Hepatocyte (in vitro differentiated cells): ENCODE data around the gene TNNC2. TPM values are rescaled to one million over a fixed set of nuclear protein-coding genes. Genes with fewer than 3 reads are reported as not detected.
"Not testable (repeated sequence)": the region's sequence is repeated elsewhere in the genome, so short reads cannot be mapped to it uniquely, and the experiment has no call there.

ENCODE experiments used
- DNase-seq: peaks from one replicate; pipeline ENCODE4 v3.0.0-alpha.2; 2016; ENCODE audit warnings: low spot score
- H2AFZ ChIP-seq: fragments of 200-600 bp; sonication (generic); 2 replicates; pipeline ENCODE4 v1.6.0; 2016; ENCODE audit warnings: antibody characterized with exemption, mild to moderate bottlenecking
- H3K27ac ChIP-seq: fragments of 200-600 bp; sonication (generic); 2 replicates; pipeline ENCODE4 v1.5.1; 2016; ENCODE audit warnings: mild to moderate bottlenecking
- H3K27me3 ChIP-seq: fragments of 200-600 bp; sonication (generic); 2 replicates; pipeline ENCODE4 v1.6.1; 2016
- H3K36me3 ChIP-seq: fragments of 200-600 bp; sonication (generic); replicated peaks from 2 replicates; pipeline ENCODE4 v1.5.1; 2016; ENCODE audit warnings: low read depth; ENCODE audit not compliant: insufficient read depth
- H3K4me1 ChIP-seq: fragments of 200-600 bp; sonication (generic); 2 replicates; pipeline ENCODE4 v1.5.1; 2016; ENCODE audit warnings: mild to moderate bottlenecking, moderate library complexity; ENCODE audit not compliant: insufficient read depth
- H3K4me2 ChIP-seq: fragments of 200-600 bp; sonication (generic); 2 replicates; pipeline ENCODE4 v1.6.0; 2016
- H3K4me3 ChIP-seq: fragments of 200-600 bp; sonication (generic); 2 replicates; pipeline ENCODE4 v1.5.1; 2016; ENCODE audit warnings: mild to moderate bottlenecking
- H3K79me2 ChIP-seq: fragments of 200-600 bp; sonication (generic); 2 replicates; pipeline ENCODE4 v1.6.0; 2017; ENCODE audit warnings: mild to moderate bottlenecking
- H3K9me2 ChIP-seq: fragments of 200-600 bp; sonication (generic); replicated peaks from 2 replicates; pipeline ENCODE4 v1.6.0; 2017; ENCODE audit warnings: mild to moderate bottlenecking; ENCODE audit not compliant: insufficient read depth
- H3K9me3 ChIP-seq: fragments of 200-600 bp; sonication (generic); 2 replicates; pipeline ENCODE4 v1.5.1; 2016; ENCODE audit warnings: low read depth, mild to moderate bottlenecking
- H4K20me1 ChIP-seq: fragments of 200-600 bp; sonication (generic); 2 replicates; pipeline ENCODE4 v1.6.0; 2016; ENCODE audit warnings: mild to moderate bottlenecking; ENCODE audit not compliant: insufficient read depth, poor library complexity, severe bottlenecking
- EZH2 ChIP-seq: fragments of 200-600 bp; sonication (generic); IDR thresholded peaks from 2 replicates; pipeline ENCODE4 v1.6.1; 2016; ENCODE audit warnings: antibody characterized with exemption, mild to moderate bottlenecking, borderline replicate concordance
- EZH2phosphoT487 ChIP-seq: fragments of 200-600 bp; sonication (generic); IDR thresholded peaks from one replicate; pipeline ENCODE4 v1.6.1; 2018; ENCODE audit warnings: antibody characterized with exemption, mild to moderate bottlenecking, low read depth, moderate library complexity; ENCODE audit not compliant: unreplicated experiment, severe bottlenecking
- WGBS: methylation state at CpG from one replicate; pipeline ENCODE4 v1.1.6; 2016; ENCODE audit warnings: low lambda C conversion rate; ENCODE audit errors: missing lambda C conversion rate; 5-methylcytosine and 5-hydroxymethylcytosine counted together
- polyA plus RNA-seq: library from polyadenylated mRNA; unstranded; fragments of >200 nt; fragmentation: Nextera tagmentation; extraction: Ambion mirVana; gene quantifications from 2 replicates; pipeline ENCODE4 v1.2.1, GENCODE V29; 2016
- total RNA-seq: library from RNA; depleted of rRNA; stranded (reverse); fragments of >200 nt; gene quantifications from 2 replicates; pipeline ENCODE4 v1.2.3, GENCODE V29; 2014
- TF ChIP-seq, protein P1 (sequence below): fragments of 200-600 bp; sonication (generic); IDR thresholded peaks from 2 replicates; pipeline ENCODE4 v1.5.1; 2016; ENCODE audit warnings: antibody characterized with exemption, mild to moderate bottlenecking; ENCODE audit not compliant: poor library complexity

Gene TNNC2
- total and polyA plus RNA-seq, 2 experiments from 2014 or later: 0.51 to 0.63 TPM

DNA sequence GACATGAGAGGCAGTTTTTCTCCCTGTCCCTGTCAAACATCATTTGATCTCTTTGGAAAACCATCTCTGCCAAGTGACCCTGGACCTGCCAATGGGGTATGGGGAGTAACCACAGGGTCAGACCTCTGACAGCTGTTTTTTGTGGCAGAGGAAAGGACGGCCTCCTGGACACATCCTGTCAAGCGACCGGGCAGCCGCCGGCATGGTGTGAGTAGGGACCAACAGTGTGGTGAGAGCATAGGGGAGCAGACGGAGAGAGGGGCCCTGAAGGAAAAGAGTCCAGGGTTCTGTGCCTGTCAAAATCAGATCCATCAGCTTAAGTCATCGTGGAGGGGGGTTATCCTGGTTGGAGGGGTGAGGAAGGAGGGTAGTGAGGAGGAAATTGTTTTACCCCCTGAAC lies 25.3 kb downstream of the TNNC2 start:
- TF ChIP-seq, protein P1, sequence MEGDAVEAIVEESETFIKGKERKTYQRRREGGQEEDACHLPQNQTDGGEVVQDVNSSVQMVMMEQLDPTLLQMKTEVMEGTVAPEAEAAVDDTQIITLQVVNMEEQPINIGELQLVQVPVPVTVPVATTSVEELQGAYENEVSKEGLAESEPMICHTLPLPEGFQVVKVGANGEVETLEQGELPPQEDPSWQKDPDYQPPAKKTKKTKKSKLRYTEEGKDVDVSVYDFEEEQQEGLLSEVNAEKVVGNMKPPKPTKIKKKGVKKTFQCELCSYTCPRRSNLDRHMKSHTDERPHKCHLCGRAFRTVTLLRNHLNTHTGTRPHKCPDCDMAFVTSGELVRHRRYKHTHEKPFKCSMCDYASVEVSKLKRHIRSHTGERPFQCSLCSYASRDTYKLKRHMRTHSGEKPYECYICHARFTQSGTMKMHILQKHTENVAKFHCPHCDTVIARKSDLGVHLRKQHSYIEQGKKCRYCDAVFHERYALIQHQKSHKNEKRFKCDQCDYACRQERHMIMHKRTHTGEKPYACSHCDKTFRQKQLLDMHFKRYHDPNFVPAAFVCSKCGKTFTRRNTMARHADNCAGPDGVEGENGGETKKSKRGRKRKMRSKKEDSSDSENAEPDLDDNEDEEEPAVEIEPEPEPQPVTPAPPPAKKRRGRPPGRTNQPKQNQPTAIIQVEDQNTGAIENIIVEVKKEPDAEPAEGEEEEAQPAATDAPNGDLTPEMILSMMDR: no peak
- TF ChIP-seq EZH2phosphoT487: no peak
- TF ChIP-seq EZH2: no peak
- Histone ChIP-seq H2AFZ (no peak overlapping the region), H3K27me3 (no peaks in the 10 kb centered on the region), H3K4me2 (no peak overlapping the region), H4K20me1 (no peaks in the 10 kb centered on the region), H3K4me3 (no peak overlapping the region), H3K27ac (no peak overlapping the region), H3K9me2 (no peaks in the 10 kb centered on the region), H3K9me3 (no peaks in the 10 kb centered on the region), H3K36me3 (no peaks in the 10 kb centered on the region), H3K79me2 (no peaks in the 10 kb centered on the region), H3K4me1 (no peaks in the 10 kb centered on the region)
- no peak for DNase-seq
- 93% methylated on average over 7 of the region's 7 CpGs for WGBS

DNA sequence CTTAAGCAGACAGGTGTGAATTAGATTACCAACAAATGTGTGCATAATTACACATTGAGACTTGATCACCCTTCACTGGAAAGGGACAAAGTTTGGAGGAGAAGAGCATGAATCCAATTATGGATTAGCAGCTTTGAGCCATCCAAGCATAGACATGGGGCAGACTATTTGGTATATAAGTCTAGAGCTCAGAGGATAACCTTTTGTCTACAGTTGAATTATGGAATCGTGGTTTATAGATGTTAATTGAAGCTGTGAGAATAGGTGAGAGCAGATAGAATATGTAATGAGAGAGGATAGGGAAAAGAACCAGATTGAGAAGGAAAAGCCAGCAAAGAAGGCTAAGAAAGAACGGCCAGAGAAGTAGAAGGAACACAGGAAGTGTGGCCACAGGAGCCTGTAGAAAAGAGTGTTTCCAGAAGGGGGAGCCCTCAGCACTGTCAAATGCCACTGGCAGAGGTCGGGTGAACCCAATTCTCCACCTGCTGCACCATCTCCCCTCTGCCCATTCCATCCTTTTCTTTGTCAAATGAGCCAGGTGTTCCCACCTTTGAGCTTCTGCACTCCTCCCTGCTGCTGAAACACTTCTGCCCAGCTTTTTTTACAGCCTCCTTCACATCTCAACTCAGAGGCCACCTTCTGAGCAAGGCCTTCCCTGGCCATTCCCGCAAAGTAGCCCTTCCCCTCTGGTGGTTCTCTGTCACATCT lies 28.0 kb downstream of the TNNC2 start:
- Histone ChIP-seq H3K79me2 (no peaks in the 10 kb centered on the region), H3K9me2 (no peaks in the 10 kb centered on the region), H3K27ac (peak overlapping the region; percentile 34), H2AFZ (no peak overlapping the region), H3K4me1 (no peaks in the 10 kb centered on the region), H3K27me3 (no peaks in the 10 kb centered on the region), H3K4me3 (no peak overlapping the region), H3K4me2 (no peak overlapping the region), H3K9me3 (no peaks in the 10 kb centered on the region), H4K20me1 (no peaks in the 10 kb centered on the region), H3K36me3 (no peaks in the 10 kb centered on the region)
- DNase-seq: peak; percentile 79
- no peak for TF ChIP-seq EZH2
- no peak for TF ChIP-seq EZH2phosphoT487
- TF ChIP-seq, protein P1: peak; percentile 63
- 41% methylated on average over 4 of the region's 4 CpGs for WGBS

DNA sequence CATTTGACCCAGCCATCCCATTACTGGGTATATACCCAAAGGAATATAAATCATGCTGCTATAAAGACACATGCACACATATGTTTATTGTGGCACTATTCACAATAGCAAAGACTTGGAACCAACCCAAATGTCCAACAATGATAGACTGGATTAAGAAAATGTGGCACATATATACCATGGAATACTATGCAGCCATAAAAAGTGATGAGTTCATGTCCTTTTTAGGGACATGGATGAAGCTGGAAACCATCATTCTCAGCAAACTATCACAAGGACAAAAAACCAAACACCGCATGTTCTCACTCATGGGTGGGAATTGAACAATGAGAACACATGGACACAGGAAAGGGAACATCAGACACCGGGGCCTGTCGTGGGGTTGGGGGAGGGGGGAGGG lies 29.2 kb downstream of the TNNC2 start:
- not testable (repeated sequence) for H3K4me3 ChIP-seq, H3K27ac ChIP-seq, H3K4me1 ChIP-seq, H2AFZ ChIP-seq, H3K9me3 ChIP-seq, H3K36me3 ChIP-seq, H4K20me1 ChIP-seq, H3K4me2 ChIP-seq, DNase-seq, H3K27me3 ChIP-seq, H3K9me2 ChIP-seq, H3K79me2 ChIP-seq
- 79% methylated on average over 3 of the region's 3 CpGs for WGBS

DNA sequence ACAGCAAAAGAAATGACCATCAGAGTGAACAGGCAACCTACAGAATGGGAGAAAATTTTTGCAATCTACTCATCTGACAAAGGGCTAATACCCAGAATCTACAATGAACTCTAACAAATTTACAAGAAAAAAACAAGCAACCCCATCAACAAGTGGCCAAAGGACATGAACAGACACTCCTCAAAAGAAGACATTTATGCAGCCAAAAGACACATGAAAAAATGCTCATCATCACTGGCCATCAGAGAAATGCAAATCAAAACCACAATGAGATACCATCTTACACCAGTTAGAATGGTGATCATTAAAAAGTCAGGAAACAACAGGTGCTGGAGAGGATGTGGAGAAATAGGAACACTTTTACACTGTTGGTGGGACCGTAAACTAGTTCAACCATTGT lies 29.6 kb downstream of the TNNC2 start:
- not testable (repeated sequence) for H3K27me3 ChIP-seq, H3K4me3 ChIP-seq, H2AFZ ChIP-seq, H3K79me2 ChIP-seq, H3K4me1 ChIP-seq, H3K36me3 ChIP-seq, H3K4me2 ChIP-seq, H3K27ac ChIP-seq, DNase-seq, H3K9me2 ChIP-seq, H3K9me3 ChIP-seq, H4K20me1 ChIP-seq
- WGBS: no CpG with 5 or more reads among the region's 1 CpG
